GM12878 (cell line): ENCODE data around the gene ACVR1. TPM values are rescaled to one million over a fixed set of nuclear protein-coding genes. Genes with fewer than 3 reads are reported as not detected.

Source experiments
- ATAC-seq: fragments of 200-7000 bp; cut with Tn5 transposase; 3 replicates; pipeline ENCODE4 v1.9.1; 2020; ENCODE audit warnings: mild to moderate bottlenecking, moderate library complexity
- BruUV-seq: library from RNA; stranded (reverse); fragments of 400-500 nt; replicated peaks from 2 replicates; lab custom pipeline; 2021; lab: Mats Ljungman, UMichigan
- CTCF ChIA-PET: fragments of 300-600 bp; sonication (Branson Sonifier 250); formaldehyde crosslinking; extraction: SDS; loops from one replicate; lab custom pipeline; 2021; ENCODE audit warnings: inconsistent platforms; lab: Yijun Ruan, JAX
- POLR2A ChIA-PET: fragments of 350-600 bp; formaldehyde crosslinking; extraction: SDS; loops from one replicate; lab custom pipeline; 2021; ENCODE audit warnings: inconsistent platforms; lab: Charles Lee
- RAD21 ChIA-PET: fragments of 300-600 bp; sonication (Branson Sonifier 250); formaldehyde crosslinking; loops from one replicate; lab custom pipeline; 2023; ENCODE audit warnings: antibody characterized with exemption; ENCODE audit not compliant: unreplicated experiment; lab: Charles Lee
- SMC1A ChIA-PET: fragments of 300-600 bp; sonication (Branson Sonifier 250); formaldehyde crosslinking; loops from one replicate; lab custom pipeline; 2023; ENCODE audit not compliant: unreplicated experiment, uncharacterized antibody; lab: Charles Lee
- DNase-seq: peaks from one replicate; pipeline ENCODE4 v3.0.0-alpha.2; 2011; ENCODE audit warnings: low read depth, low spot score
- FAIRE-seq: peaks from 3 replicates; lab custom pipeline; 2011; peaks lifted over from hg19 to GRCh38; lab: Jason Lieb, UNC
- H2AFZ ChIP-seq: 2 replicates; pipeline ENCODE4 v1.6.0; 2011; ENCODE audit warnings: low read depth, low read length, control low read depth; ENCODE audit not compliant: control insufficient read depth
- H3K27ac ChIP-seq: 2 replicates; pipeline ENCODE4 v1.5.1; 2011; ENCODE audit warnings: control low read depth; ENCODE audit not compliant: control insufficient read depth, insufficient read depth
- H3K27me3 ChIP-seq, 2 experiments: replicated peaks in 1 of 2; 2 replicates each; pipeline versions ENCODE4 v1.6.0 to v1.6.1; 2011; ENCODE audit warnings: low read length in 1 of 2; ENCODE audit not compliant: control insufficient read depth in 2 of 2, insufficient read depth in 2 of 2
- H3K36me3 ChIP-seq, 2 experiments: 2 replicates each; pipeline ENCODE4 v1.5.1; 2011; ENCODE audit warnings: low read length in 1 of 2; ENCODE audit not compliant: control insufficient read depth in 2 of 2, insufficient read depth in 2 of 2
- H3K4me1 ChIP-seq: 2 replicates; pipeline ENCODE4 v1.6.1; 2011; ENCODE audit warnings: mild to moderate bottlenecking, low read length, moderate library complexity, mixed read lengths; ENCODE audit not compliant: control insufficient read depth, insufficient read depth
- H3K4me2 ChIP-seq: 2 replicates; pipeline ENCODE4 v1.6.0; 2011; ENCODE audit warnings: control low read depth; ENCODE audit not compliant: control insufficient read depth, insufficient read depth
- H3K4me3 ChIP-seq: fragments of 200-600 bp; sonication (generic); 2 replicates; pipeline ENCODE4 v1.5.1; 2016
- H3K79me2 ChIP-seq: 2 replicates; pipeline ENCODE4 v1.6.0; 2011; ENCODE audit warnings: low read length; ENCODE audit not compliant: control insufficient read depth, insufficient read depth
- H3K9ac ChIP-seq: 2 replicates; pipeline ENCODE4 v1.8.0; 2011; ENCODE audit warnings: low read length, control low read depth, mixed read lengths; ENCODE audit not compliant: control insufficient read depth, insufficient read depth
- H3K9me3 ChIP-seq: replicated peaks from 3 replicates; pipeline ENCODE4 v1.5.1; 2011; ENCODE audit warnings: mild to moderate bottlenecking, low read length; ENCODE audit not compliant: control insufficient read depth, insufficient read depth
- H4K20me1 ChIP-seq: 2 replicates; pipeline ENCODE4 v1.6.0; 2011; ENCODE audit not compliant: control insufficient read depth, insufficient read depth
- E2F4 ChIP-seq: IDR thresholded peaks from 2 replicates; pipeline ENCODE4 v1.6.1; 2012; ENCODE audit warnings: low read depth, low read length, improper control_type of control experiment
- KDM1A ChIP-seq: fragments of 200-600 bp; sonication (generic); IDR thresholded peaks from 2 replicates; pipeline ENCODE4 v1.6.1; 2016; ENCODE audit warnings: borderline replicate concordance
- LARP7 ChIP-seq: fragments of 450-650 bp; IDR thresholded peaks from 2 replicates; pipeline ENCODE4 v1.6.1; 2017; ENCODE audit warnings: mild to moderate bottlenecking
- MAX ChIP-seq: IDR thresholded peaks from 2 replicates; pipeline ENCODE4 v1.6.1; 2012; ENCODE audit warnings: low read depth, low read length, improper control_type of control experiment
- NFXL1 ChIP-seq: fragments of 450-650 bp; IDR thresholded peaks from 2 replicates; pipeline ENCODE4 v1.6.1; 2017; ENCODE audit warnings: antibody characterized with exemption, mild to moderate bottlenecking, borderline replicate concordance
- NR2C2 ChIP-seq: IDR thresholded peaks from 2 replicates; pipeline ENCODE4 v1.6.1; 2011; ENCODE audit warnings: borderline replicate concordance, low read depth; ENCODE audit not compliant: control insufficient read depth, insufficient read length
- RAD51 ChIP-seq: fragments of 450-650 bp; IDR thresholded peaks from 2 replicates; pipeline ENCODE4 v1.6.1; 2016; ENCODE audit warnings: moderate library complexity, mild to moderate bottlenecking, inconsistent platforms
- RELA ChIP-seq: fragments of 450-650 bp; IDR thresholded peaks from 2 replicates; pipeline ENCODE4 v1.8.0; 2014; ENCODE audit warnings: borderline replicate concordance; ENCODE audit not compliant: partially characterized antibody
- RUNX3 ChIP-seq: IDR thresholded peaks from 2 replicates; pipeline ENCODE4 v1.6.1; 2012; ENCODE audit warnings: low read length, inconsistent platforms
- SMAD5 ChIP-seq: IDR thresholded peaks from 2 replicates; pipeline ENCODE4 v1.6.1; 2016; ENCODE audit warnings: antibody characterized with exemption, low read depth
- ZBED1 ChIP-seq: IDR thresholded peaks from 2 replicates; pipeline ENCODE4 v1.6.1; 2016; ENCODE audit warnings: borderline replicate concordance
- ZBTB4 ChIP-seq: fragments of 450-650 bp; formaldehyde crosslinking; IDR thresholded peaks from 2 replicates; pipeline ENCODE4 v1.4.0; 2022; ENCODE audit warnings: mild to moderate bottlenecking, moderate library complexity
- ZNF207 ChIP-seq: fragments of 450-650 bp; IDR thresholded peaks from 2 replicates; pipeline ENCODE4 v1.6.1; 2014; ENCODE audit warnings: antibody characterized with exemption, mild to moderate bottlenecking, borderline replicate concordance
- ZNF592 ChIP-seq: fragments of 450-650 bp; IDR thresholded peaks from 2 replicates; pipeline ENCODE4 v1.6.1; 2017; ENCODE audit warnings: mild to moderate bottlenecking, moderate library complexity
- WGBS: methylation state at CpG from one replicate; pipeline ENCODE4 v1.1.6; 2016; ENCODE audit warnings: low lambda C conversion rate; ENCODE audit not compliant: insufficient replicate concordance, insufficient coverage; ENCODE audit errors: missing lambda C conversion rate; 5-methylcytosine and 5-hydroxymethylcytosine counted together
- in situ Hi-C: fragments of 300-500 bp; cut with MboI; formaldehyde crosslinking; loops from 9 replicates; pipeline ENCODE4 v1.14.3; 2018; ENCODE audit warnings: mixed read lengths
- intact Hi-C: fragments of 100-400 bp; cut with micrococcal nuclease; formaldehyde crosslinking; loops from one replicate; pipeline ENCODE4 v1.14.2; 2022; ENCODE audit not compliant: unreplicated experiment
- polyA plus RNA-seq, 11 experiments: library from polyadenylated mRNA; depleted of rRNA in 4 of 11; unstranded in 6 of 11; stranded (reverse) in 5 of 11; fragments of >200 nt; fragmentation: Nextera tagmentation in 4 of 11; fragmentation: Illumina TruSeq in 1 of 11; extraction: Ambion mirVana in 4 of 11; extraction: Trizol in 1 of 11; gene quantifications; 1 replicate in 1 of 11; 2 replicates in 10 of 11; pipeline versions ENCODE4 v1.2.1 to v1.2.3, GENCODE V29; 2011 to 2016; ENCODE audit warnings: inconsistent platforms in 2 of 11, missing spikeins in 2 of 11, low read depth in 1 of 11
- total RNA-seq, 4 experiments: library from RNA; depleted of rRNA in 3 of 4; stranded (reverse); fragments of >200 nt in 3 of 4; fragmentation: Illumina TruSeq in 1 of 4; extraction: Trizol in 1 of 4; gene quantifications; 2 replicates each; pipeline versions ENCODE4 v1.2.1 to v1.2.3, GENCODE V29; 2013 to 2021

ACVR1 gene
- total and polyA plus RNA-seq, 10 of the 15 experiments (the other 5 are each of a cell fraction or from before 2014, with no cell fraction given): 0.06 to 0.24 (median 0.14) TPM; not detected in 4

- TF ChIP-seq ZNF592: no peak
- TF ChIP-seq KDM1A: no peak
- no peak for TF ChIP-seq NFXL1
- TF ChIP-seq RAD51: no peak
- TF ChIP-seq SMAD5: no peak
- no peak for TF ChIP-seq NR2C2
- no peak for TF ChIP-seq MAX
- TF ChIP-seq, all 136 proteins: peak for 0
Observed at GRCh38 chr2:157810037-157810436, 66.1 kb downstream of the ACVR1 start (continued).

- Histone ChIP-seq H3K4me2 (no peak overlapping the region), H3K27ac (no peak overlapping the region), H2AFZ (no peak overlapping the region), H3K4me1 (no peaks in the 10 kb centered on the region), H3K9ac (no peak overlapping the region), H3K9me3 (no peaks in the 10 kb centered on the region), H4K20me1 (no peaks in the 10 kb centered on the region), H3K36me3 (no peaks in the 10 kb centered on the region), H3K27me3 (peaks cover 0 to 1% of the 10 kb centered on the region in 2 experiments; a peak in 2 of 4 replicates), H3K4me3 (no peak overlapping the region), H3K79me2 (no peaks in the 10 kb centered on the region)
- TF ChIP-seq LARP7 (no peak), ZNF207 (no peak), ZBTB4 (no peak), ZBED1 (no peak), RUNX3 (no peak), RELA (no peak), E2F4 (no peak)
- intact Hi-C loops: no loop called here
- POLR2A ChIA-PET: no interaction called here
- FAIRE-seq (no peak), ATAC-seq (no peak), DNase-seq (no peak)
- CTCF ChIA-PET: no interaction called here
- SMC1A ChIA-PET: no interaction called here
- RAD21 ChIA-PET: no interaction called here
- no TSS peak for BruUV-seq
- 48% methylated on average over 4 of the region's 4 CpGs for WGBS
- in situ Hi-C loops: no loop called here
Observed at GRCh38 chr2:157809212-157809611, 66.9 kb downstream of the ACVR1 start.
